ENCODE measurements around the gene PIP4K2C.

DNA sequence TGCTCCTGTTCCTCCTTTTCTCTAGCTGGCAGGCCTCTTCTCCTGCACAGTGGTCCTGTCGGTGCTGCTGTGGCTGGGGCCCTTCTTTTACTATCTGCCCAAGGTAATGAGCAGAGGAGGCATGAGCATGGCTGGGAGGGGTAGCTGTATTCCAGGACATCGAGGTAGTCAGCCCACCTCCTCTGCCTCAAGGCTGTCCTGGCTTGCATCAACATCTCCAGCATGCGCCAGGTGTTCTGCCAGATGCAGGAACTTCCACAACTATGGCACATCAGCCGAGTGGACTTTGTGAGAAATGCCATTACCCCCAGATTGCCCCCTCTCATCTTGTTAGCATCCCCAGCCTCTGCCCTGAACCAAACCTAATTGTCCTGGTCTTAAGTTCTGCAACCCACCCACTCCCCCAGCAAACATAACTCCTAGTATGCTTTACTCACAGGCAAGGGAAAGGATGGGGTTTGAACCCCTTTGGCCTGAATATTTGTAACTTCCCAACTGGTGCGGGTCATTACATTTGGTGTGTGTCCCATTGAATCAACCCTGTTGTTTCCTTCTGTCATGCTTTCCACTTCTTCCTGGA is 32.9 kb downstream of the PIP4K2C start:
- no peak for TF ChIP-seq POLR2A (IDR thresholded peaks at IDR 0.05; ENCODE audit: low read depth, low read length)
- TF ChIP-seq, protein P1, sequence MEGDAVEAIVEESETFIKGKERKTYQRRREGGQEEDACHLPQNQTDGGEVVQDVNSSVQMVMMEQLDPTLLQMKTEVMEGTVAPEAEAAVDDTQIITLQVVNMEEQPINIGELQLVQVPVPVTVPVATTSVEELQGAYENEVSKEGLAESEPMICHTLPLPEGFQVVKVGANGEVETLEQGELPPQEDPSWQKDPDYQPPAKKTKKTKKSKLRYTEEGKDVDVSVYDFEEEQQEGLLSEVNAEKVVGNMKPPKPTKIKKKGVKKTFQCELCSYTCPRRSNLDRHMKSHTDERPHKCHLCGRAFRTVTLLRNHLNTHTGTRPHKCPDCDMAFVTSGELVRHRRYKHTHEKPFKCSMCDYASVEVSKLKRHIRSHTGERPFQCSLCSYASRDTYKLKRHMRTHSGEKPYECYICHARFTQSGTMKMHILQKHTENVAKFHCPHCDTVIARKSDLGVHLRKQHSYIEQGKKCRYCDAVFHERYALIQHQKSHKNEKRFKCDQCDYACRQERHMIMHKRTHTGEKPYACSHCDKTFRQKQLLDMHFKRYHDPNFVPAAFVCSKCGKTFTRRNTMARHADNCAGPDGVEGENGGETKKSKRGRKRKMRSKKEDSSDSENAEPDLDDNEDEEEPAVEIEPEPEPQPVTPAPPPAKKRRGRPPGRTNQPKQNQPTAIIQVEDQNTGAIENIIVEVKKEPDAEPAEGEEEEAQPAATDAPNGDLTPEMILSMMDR (conservative IDR thresholded peaks at IDR 0.05; ENCODE audit: low read depth, low read length) = no peak

Measured in IMR-90 (cell line).